Stimulated activated CD8-positive, alpha-beta memory T cell treated with anti-CD3 and anti-CD28 coated beads, Interleukin-15, amount 100 ng/mL, for 1 hour (primary cell): ENCODE results near the gene ABLIM1.

ENCODE experiments used
- DNase-seq: peaks from one replicate; pipeline ENCODE4 v3.0.0-alpha.2; 2020; ENCODE audit warnings: low read depth

ABLIM1 gene

GRCh38 chr10:114485696-114486400 is 172.2 kb downstream of the ABLIM1 start:
- DNase-seq, result no peak

GRCh38 chr10:114483575-114483974 is 174.5 kb downstream of the ABLIM1 start:
- no peak for DNase-seq

- no peak for DNase-seq
Measured at GRCh38 chr10:114482480-114483304, 175.4 kb downstream of the ABLIM1 start.

- DNase-seq, result no peak
Measured at GRCh38 chr10:114481055-114481454, 177.0 kb downstream of the ABLIM1 start.

- no peak for DNase-seq
Measured at GRCh38 chr10:114479836-114480235, 178.2 kb downstream of the ABLIM1 start.

- no peak for DNase-seq
Measured at GRCh38 chr10:114479307-114479706, 178.8 kb downstream of the ABLIM1 start.

GRCh38 chr10:114478281-114478680 is 179.8 kb downstream of the ABLIM1 start:
- DNase-seq, result no peak

GRCh38 chr10:114477285-114477684 is 180.8 kb downstream of the ABLIM1 start:
- DNase-seq, result no peak

GRCh38 chr10:114474989-114475388 is 183.1 kb downstream of the ABLIM1 start:
- DNase-seq, result no peak

GRCh38 chr10:114473776-114474175 is 184.3 kb downstream of the ABLIM1 start:
- no peak for DNase-seq

- DNase-seq, result no peak
Measured at GRCh38 chr10:114472877-114473253, 185.2 kb downstream of the ABLIM1 start.

- DNase-seq, result no peak
Measured at GRCh38 chr10:114471906-114472876, 185.9 kb downstream of the ABLIM1 start.

- DNase-seq, result peak; percentile 45
Measured at GRCh38 chr10:114470956-114471905, 186.8 kb downstream of the ABLIM1 start.

- no peak for DNase-seq
Measured at GRCh38 chr10:114470361-114470760, 187.7 kb downstream of the ABLIM1 start.

GRCh38 chr10:114458955-114459354 is 199.1 kb downstream of the ABLIM1 start:
- no peak for DNase-seq

GRCh38 chr10:114458216-114458920 is 199.7 kb downstream of the ABLIM1 start:
- no peak for DNase-seq

- DNase-seq, result no peak
Measured at GRCh38 chr10:114453576-114453975, 204.5 kb downstream of the ABLIM1 start.

- DNase-seq, result no peak
Measured at GRCh38 chr10:114448897-114449296, 209.2 kb downstream of the ABLIM1 start.

GRCh38 chr10:114445332-114445731 is 212.7 kb downstream of the ABLIM1 start:
- no peak for DNase-seq

GRCh38 chr10:114444819-114445218 is 213.3 kb downstream of the ABLIM1 start:
- no peak for DNase-seq
